Measurements from ENCODE around the gene WWC2.

- no peak for TF ChIP-seq CTCF (IDR thresholded peaks at IDR 0.05; ENCODE audit: low read depth, low read length)
- TF ChIP-seq POLR2A (IDR thresholded peaks at IDR 0.05; ENCODE audit: extremely low read depth, insufficient read length), result no peak
- no peak for TF ChIP-seq MAX (IDR thresholded peaks at IDR 0.05; ENCODE audit: low read depth, low read length)
- TF ChIP-seq MYC (IDR thresholded peaks at IDR 0.05; ENCODE audit: low read depth, low read length), result no peak
Measured at GRCh38 chr4:183155450-183156184, 56.6 kb downstream of the WWC2 start.

Data from NB4 (cell line).